Keratinocyte (primary cell): Measurements from ENCODE around the gene MYADML2. TPM values are rescaled to one million over a fixed set of nuclear protein-coding genes. Genes with fewer than 3 reads are reported as not detected.

Experiments used
- DNase-seq: peaks from one replicate; pipeline ENCODE4 v3.0.0-alpha.2; 2011; ENCODE audit warnings: low read depth, missing footprints, low spot score
- FAIRE-seq: peaks from 2 replicates; lab custom pipeline; 2011; peaks lifted over from hg19 to GRCh38; lab: Jason Lieb, UNC
- H2AFZ ChIP-seq: 2 replicates; pipeline ENCODE4 v1.6.0; 2012; ENCODE audit warnings: low read length, control low read depth, inconsistent platforms; ENCODE audit not compliant: control insufficient read depth
- H3K27ac ChIP-seq: 2 replicates; pipeline ENCODE4 v1.5.1; 2011; ENCODE audit warnings: low read length; ENCODE audit not compliant: control insufficient read depth, insufficient read depth
- H3K27me3 ChIP-seq: 3 replicates; pipeline ENCODE4 v1.6.0; 2011; ENCODE audit warnings: low read length; ENCODE audit not compliant: control insufficient read depth, insufficient read depth; ENCODE audit errors: extremely low read depth
- H3K36me3 ChIP-seq, 2 experiments: 2 replicates in 1 of 2; 3 replicates in 1 of 2; pipeline ENCODE4 v1.5.1; 2011; ENCODE audit warnings: low read length in 2 of 2, mild to moderate bottlenecking in 1 of 2; ENCODE audit not compliant: control insufficient read depth in 2 of 2, insufficient read depth in 2 of 2; ENCODE audit errors: extremely low read depth in 1 of 2
- H3K4me1 ChIP-seq: 3 replicates; pipeline ENCODE4 v1.5.1; 2011; ENCODE audit warnings: low read length; ENCODE audit not compliant: control insufficient read depth, insufficient read depth; ENCODE audit errors: extremely low read depth
- H3K4me2 ChIP-seq: 3 replicates; pipeline ENCODE4 v1.6.0; 2011; ENCODE audit warnings: low read depth, low read length; ENCODE audit not compliant: control insufficient read depth, insufficient read depth; ENCODE audit errors: extremely low read depth
- H3K4me3 ChIP-seq, 3 experiments: fragments of 200-600 bp in 1 of 3; sonication (generic) in 1 of 3; 2 replicates in 2 of 3; 3 replicates in 1 of 3; pipeline ENCODE4 v1.5.1; 2011 to 2016; ENCODE audit warnings: low read length in 3 of 3, mild to moderate bottlenecking in 3 of 3, control low read depth in 2 of 3, inconsistent platforms in 1 of 3, low read depth in 1 of 3, mixed read lengths in 1 of 3, mixed run types in 1 of 3, moderate library complexity in 1 of 3; ENCODE audit not compliant: control insufficient read depth in 2 of 3, insufficient read depth in 2 of 3; ENCODE audit errors: extremely low read depth in 1 of 3
- H3K79me2 ChIP-seq: 2 replicates; pipeline ENCODE4 v1.6.0; 2012; ENCODE audit warnings: low read length; ENCODE audit not compliant: control insufficient read depth, insufficient read depth
- H3K9ac ChIP-seq: 3 replicates; pipeline ENCODE4 v1.6.0; 2011; ENCODE audit warnings: low read length; ENCODE audit not compliant: control insufficient read depth, insufficient read depth; ENCODE audit errors: extremely low read depth
- H3K9me1 ChIP-seq: 3 replicates; pipeline ENCODE4 v1.6.0; 2011; ENCODE audit warnings: low read length; ENCODE audit not compliant: control insufficient read depth, insufficient read depth; ENCODE audit errors: extremely low read depth
- H3K9me3 ChIP-seq: 2 replicates; pipeline ENCODE4 v1.5.1; 2012; ENCODE audit warnings: low read depth, low read length; ENCODE audit not compliant: control insufficient read depth
- H4K20me1 ChIP-seq: 3 replicates; pipeline ENCODE4 v1.6.0; 2011; ENCODE audit warnings: low read length; ENCODE audit not compliant: control insufficient read depth, insufficient read depth; ENCODE audit errors: extremely low read depth
- EZH2 ChIP-seq: IDR thresholded peaks from one replicate; pipeline ENCODE4 v1.6.1; 2012; ENCODE audit warnings: inconsistent platforms, mild to moderate bottlenecking, low read length, moderate library complexity
- dilution Hi-C: fragments of 300-500 bp; cut with MboI; formaldehyde crosslinking; loops from one replicate; pipeline ENCODE4 v1.7.0; 2020; ENCODE audit warnings: low sequenced_read_pairs; ENCODE audit not compliant: extremely low pct_ligation_motif_present
- polyA plus RNA-seq, 5 experiments: library from polyadenylated mRNA; depleted of rRNA in 3 of 5; stranded (reverse) in 3 of 5; stranded (forward) in 1 of 5; unstranded in 1 of 5; fragments of >200 nt; gene quantifications; 1 replicate in 1 of 5; 2 replicates in 3 of 5; 3 replicates in 1 of 5; pipeline versions ENCODE4 v1.2.1 to v1.2.3, GENCODE V29; 2011 to 2012; ENCODE audit warnings: missing spikeins in 2 of 5, low read depth in 1 of 5, low replicate concordance in 1 of 5
- TF ChIP-seq, protein P1 (sequence below), 3 experiments: IDR thresholded peaks in 1 of 3; conservative IDR thresholded peaks in 1 of 3; optimal IDR thresholded peaks in 1 of 3; 2 replicates in 2 of 3; 3 replicates in 1 of 3; pipeline versions ENCODE3 to v1.5.1; 2011; ENCODE audit warnings: low read length in 3 of 3, mild to moderate bottlenecking in 3 of 3, moderate library complexity in 2 of 3, control low read depth in 1 of 3, inconsistent platforms in 1 of 3; ENCODE audit not compliant: insufficient read depth in 2 of 3; ENCODE audit errors: extremely low read depth in 1 of 3

The MYADML2 gene
- polyA plus RNA-seq, 1 donor (not counting 4 experiments of a cell fraction or from before 2014, with no cell fraction given) = not detected

DNA sequence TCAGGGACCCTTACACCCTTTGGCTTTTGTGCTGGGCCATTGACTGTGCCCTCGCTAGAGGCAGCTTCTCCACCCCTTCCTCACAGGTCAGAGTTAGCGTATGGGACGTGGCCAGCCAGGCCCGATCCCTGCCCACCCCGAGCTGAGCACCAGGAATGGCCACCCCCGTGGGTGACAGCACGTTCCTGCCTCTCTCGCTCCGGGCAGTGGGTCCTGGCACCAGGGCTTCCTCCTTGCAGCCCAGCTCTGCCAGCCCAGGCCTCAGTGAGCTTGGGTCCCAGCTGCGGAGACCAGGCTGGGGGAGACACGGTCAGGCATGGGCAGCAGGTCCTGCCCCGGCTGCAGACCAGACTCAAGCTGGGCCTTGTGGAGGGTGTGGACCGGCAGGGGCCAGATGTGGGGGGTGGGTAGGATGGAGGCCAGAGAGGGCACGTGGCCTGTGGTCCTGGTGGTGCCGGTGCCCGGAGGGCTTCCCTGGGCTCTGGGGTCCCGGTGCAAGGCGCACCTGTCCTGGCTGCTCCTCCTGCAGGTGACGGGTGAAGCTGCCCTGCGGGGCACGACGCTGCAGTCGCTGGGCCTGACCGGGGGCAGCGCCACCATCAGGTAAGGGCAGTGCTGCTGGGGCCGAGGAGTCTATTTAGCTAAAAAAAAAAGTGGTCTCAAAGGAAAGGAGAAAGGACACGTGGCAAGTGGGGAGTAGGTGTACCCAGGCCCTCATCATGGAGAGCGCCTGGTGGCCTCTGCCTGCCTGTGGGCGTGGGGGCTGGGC lies 48.6 kb upstream of the MYADML2 start:
- Histone ChIP-seq H3K9me1 (no peaks in the 10 kb centered on the region), H3K4me3 (no peak overlapping the region), H3K27me3 (no peaks in the 10 kb centered on the region), H3K36me3 (no peaks in the 10 kb centered on the region), H3K4me1 (peaks cover 14% of the 10 kb centered on the region), H3K4me2 (no peak overlapping the region), H3K27ac (no peak overlapping the region), H4K20me1 (no peaks in the 10 kb centered on the region), H3K79me2 (no peaks in the 10 kb centered on the region), H2AFZ (no peak overlapping the region), H3K9ac (no peak overlapping the region), H3K9me3 (no peaks in the 10 kb centered on the region)
- TF ChIP-seq EZH2 = no peak
- TF ChIP-seq, protein P1, sequence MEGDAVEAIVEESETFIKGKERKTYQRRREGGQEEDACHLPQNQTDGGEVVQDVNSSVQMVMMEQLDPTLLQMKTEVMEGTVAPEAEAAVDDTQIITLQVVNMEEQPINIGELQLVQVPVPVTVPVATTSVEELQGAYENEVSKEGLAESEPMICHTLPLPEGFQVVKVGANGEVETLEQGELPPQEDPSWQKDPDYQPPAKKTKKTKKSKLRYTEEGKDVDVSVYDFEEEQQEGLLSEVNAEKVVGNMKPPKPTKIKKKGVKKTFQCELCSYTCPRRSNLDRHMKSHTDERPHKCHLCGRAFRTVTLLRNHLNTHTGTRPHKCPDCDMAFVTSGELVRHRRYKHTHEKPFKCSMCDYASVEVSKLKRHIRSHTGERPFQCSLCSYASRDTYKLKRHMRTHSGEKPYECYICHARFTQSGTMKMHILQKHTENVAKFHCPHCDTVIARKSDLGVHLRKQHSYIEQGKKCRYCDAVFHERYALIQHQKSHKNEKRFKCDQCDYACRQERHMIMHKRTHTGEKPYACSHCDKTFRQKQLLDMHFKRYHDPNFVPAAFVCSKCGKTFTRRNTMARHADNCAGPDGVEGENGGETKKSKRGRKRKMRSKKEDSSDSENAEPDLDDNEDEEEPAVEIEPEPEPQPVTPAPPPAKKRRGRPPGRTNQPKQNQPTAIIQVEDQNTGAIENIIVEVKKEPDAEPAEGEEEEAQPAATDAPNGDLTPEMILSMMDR (optimal IDR thresholded peaks at IDR 0.05 in 1 of 3, IDR thresholded peaks at IDR 0.05 in 1 of 3, conservative IDR thresholded peaks at IDR 0.05 in 1 of 3; ENCODE audit: extremely low read depth in 1 of 3, insufficient read depth in 2 of 3, low read length in 3 of 3) = no peak
- FAIRE-seq (no peak), DNase-seq (no peak)
- dilution Hi-C loops = no loop called here

DNA sequence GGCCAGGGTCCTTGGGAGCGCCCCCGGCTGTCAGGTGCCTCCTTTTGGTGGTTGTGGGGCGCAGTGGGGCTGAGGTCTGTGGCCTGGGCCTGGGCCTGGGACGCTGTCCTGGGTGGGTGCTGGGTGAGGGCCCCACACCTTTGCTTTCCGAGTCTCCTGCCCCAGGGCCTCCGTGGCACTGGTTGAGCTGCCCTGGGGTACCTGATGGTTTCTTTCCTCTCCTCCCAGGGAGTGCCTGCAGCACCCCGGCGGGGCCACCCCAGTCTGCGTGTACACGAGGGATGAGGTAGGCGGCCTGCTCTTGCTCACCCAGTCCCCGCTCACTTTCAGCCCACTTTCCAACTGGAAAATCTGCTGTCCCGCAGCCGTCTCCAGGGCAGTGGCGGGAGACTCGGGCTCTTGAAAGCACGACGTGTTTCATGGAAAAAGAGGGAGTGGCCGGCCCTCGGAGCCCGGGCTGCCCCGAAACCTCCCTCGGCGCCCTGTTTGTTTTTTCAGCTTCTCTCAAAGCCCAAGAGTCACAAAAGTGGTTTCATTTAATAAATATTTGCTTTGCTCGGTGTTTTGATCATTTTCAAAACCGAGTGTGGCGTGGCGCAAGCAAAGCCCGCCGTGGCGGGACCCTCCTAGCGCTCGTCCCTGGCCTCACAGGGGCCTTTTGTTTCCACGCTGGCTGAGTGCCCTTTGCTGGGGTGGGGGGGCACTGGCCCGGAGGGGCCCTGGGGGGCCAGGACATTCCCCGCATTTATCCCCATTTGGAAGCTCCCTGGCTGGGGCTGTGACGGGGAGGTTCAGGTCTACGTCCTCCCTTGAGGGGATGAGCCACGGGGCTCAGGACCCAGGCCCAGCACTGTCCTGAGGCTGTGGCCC lies 47.8 kb upstream of the MYADML2 start:
- H3K9me1 ChIP-seq = no peaks in the 10 kb centered on the region
- H3K4me1 ChIP-seq = peaks cover 14% of the 10 kb centered on the region
- H3K27me3 ChIP-seq = no peaks in the 10 kb centered on the region
- H3K4me3 ChIP-seq = no peak overlapping the region
- H3K36me3 ChIP-seq = no peaks in the 10 kb centered on the region
- H3K9me3 ChIP-seq = no peaks in the 10 kb centered on the region
- H3K27ac ChIP-seq = no peak overlapping the region
- no peak overlapping the region for H2AFZ ChIP-seq
- no peak for FAIRE-seq
- H3K9ac ChIP-seq = no peak overlapping the region
- dilution Hi-C loops = no loop called here
- no peak for TF ChIP-seq EZH2
- TF ChIP-seq, protein P1 (optimal IDR thresholded peaks at IDR 0.05 in 1 of 3, IDR thresholded peaks at IDR 0.05 in 1 of 3, conservative IDR thresholded peaks at IDR 0.05 in 1 of 3; ENCODE audit: extremely low read depth in 1 of 3, insufficient read depth in 2 of 3, low read length in 3 of 3) = no peak
- no peaks in the 10 kb centered on the region for H4K20me1 ChIP-seq
- no peaks in the 10 kb centered on the region for H3K79me2 ChIP-seq
- no peak for DNase-seq
- no peak overlapping the region for H3K4me2 ChIP-seq
